GM12865 (cell line): ENCODE measurements around the gene RAVER2.

Experiments
- DNase-seq: peaks from one replicate; pipeline ENCODE4 v3.0.0; 2010; ENCODE audit warnings: low read depth
- H3K4me3 ChIP-seq: 2 replicates; pipeline ENCODE4 v1.5.1; 2011; ENCODE audit warnings: mild to moderate bottlenecking, low read depth, low read length, control low read depth
- CTCF ChIP-seq: IDR thresholded peaks from 2 replicates; pipeline ENCODE4 v1.5.1; 2011; ENCODE audit warnings: low read length, control low read depth, low read depth, inconsistent platforms; ENCODE audit not compliant: insufficient read depth; ENCODE audit errors: missing control alignments

RAVER2 gene

DNA sequence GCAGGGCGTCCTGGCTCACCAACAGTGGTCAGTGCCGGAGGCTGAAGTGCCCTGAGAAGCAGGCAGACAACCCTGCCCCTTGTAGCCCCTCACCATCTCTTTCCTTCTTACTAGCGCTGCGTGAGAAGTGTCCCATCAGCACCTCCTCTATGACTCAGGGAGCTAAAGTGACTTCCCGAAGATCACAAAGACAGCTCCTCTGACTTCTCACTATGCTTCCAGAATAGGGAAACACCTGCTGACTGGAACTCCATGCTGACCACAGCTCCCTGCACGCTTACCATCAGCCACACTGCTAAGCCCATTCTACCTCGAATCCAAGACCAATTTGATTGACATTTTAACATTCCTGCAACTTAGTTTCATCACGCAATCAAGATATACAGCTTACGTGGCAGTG lies 128.7 kb downstream of the RAVER2 start:
- TF ChIP-seq CTCF = no peak
- no peak for DNase-seq
- no peak overlapping the region for H3K4me3 ChIP-seq

DNA sequence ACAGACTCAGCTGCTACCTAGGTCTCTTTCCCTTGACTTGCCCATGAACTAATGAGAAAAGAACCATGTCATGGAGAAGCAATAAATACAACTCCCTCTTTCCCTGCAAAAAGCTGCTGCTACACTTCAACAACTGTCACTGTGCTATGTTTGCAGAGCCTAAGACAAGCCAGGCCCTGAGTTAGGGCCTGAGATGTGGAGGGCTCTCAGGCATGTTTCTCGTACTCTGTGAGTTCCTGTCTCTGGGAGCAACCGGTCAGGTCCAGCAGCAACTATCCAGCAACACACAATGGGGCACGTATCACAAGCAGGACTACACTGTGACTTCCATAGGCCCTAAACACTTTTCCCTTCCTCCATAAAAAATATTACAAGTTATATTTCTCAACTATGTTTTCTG lies 129.8 kb downstream of the RAVER2 start:
- H3K4me3 ChIP-seq = no peak overlapping the region
- TF ChIP-seq CTCF = no peak
- DNase-seq = no peak

DNA sequence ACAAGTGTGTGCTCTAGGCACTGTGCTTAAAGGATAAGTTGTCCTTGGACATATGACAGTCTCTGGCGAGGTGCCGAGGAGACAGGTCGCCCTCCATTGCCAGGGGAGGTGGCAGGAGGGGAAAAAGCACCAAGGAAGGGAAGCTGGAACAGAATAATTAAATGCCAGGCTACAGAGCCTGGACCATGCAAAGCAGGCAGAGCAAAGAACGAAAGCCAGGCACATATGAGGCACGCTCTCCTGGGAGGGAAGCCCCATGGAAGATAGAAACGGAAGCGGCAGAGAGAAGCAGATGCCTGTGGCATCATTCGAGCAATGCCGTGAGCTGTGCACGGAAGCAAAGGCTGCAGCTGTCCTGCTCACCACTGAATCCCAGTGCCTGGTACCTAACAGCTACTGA lies 130.2 kb downstream of the RAVER2 start:
- no peak for TF ChIP-seq CTCF
- no peak for DNase-seq

DNA sequence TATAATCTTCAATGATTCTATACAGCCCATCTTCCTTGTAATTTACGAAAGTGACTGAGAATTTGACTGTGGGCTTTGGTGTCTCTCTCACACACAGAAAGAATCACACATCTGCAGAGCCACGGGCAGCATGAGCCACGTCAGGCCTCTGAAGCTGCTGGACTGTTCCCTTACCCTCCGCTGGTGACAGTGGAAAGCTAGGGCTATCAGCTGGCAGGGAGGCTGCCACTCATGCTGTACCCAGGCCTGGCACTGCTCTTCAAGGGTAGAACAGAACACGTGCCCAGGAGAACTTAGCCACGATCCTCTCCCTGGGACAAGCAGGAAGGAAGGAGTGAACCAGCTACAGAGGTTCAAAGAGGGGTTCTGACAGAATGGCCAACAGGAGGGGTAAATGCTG lies 130.7 kb downstream of the RAVER2 start:
- H3K4me3 ChIP-seq = no peak overlapping the region
- TF ChIP-seq CTCF = no peak
- no peak for DNase-seq

More for the DNA sequence above, 130.2 kb downstream of the RAVER2 start:
- no peak overlapping the region for H3K4me3 ChIP-seq

- no peak overlapping the region for H3K4me3 ChIP-seq
- no peak for DNase-seq
- TF ChIP-seq CTCF = no peak
Measured at GRCh38 chr1:64877151-64877550, 132.3 kb downstream of the RAVER2 start.

- no peak for DNase-seq
- H3K4me3 ChIP-seq = no peak overlapping the region
- no peak for TF ChIP-seq CTCF
Measured at GRCh38 chr1:64877598-64877997, 132.7 kb downstream of the RAVER2 start.

- no peak overlapping the region for H3K4me3 ChIP-seq
- no peak for TF ChIP-seq CTCF
- DNase-seq = no peak
Measured at GRCh38 chr1:64878090-64878489, 133.2 kb downstream of the RAVER2 start.
